Upper lobe of right lung (tissue), 1 donor: ENCODE data around the gene KIAA0825. TPM values are rescaled to one million over a fixed set of nuclear protein-coding genes. Genes with fewer than 3 reads are reported as not detected.

Source experiments
- ATAC-seq: fragments of 200-7000 bp; cut with Tn5 transposase; one replicate; pipeline ENCODE4 v1.9.1; 2020; ENCODE audit warnings: mild to moderate bottlenecking, moderate library complexity
- DNase-seq: peaks from one replicate; pipeline ENCODE4 v3.0.0-alpha.2; 2020
- H3K27ac ChIP-seq: fragments of 200-600 bp; one replicate; pipeline ENCODE4 v1.8.0; 2022
- H3K27me3 ChIP-seq: fragments of 200-600 bp; one replicate; pipeline ENCODE4 v1.8.0; 2022; ENCODE audit warnings: mild to moderate bottlenecking
- H3K36me3 ChIP-seq: fragments of 200-600 bp; one replicate; pipeline ENCODE4 v1.8.0; 2022
- H3K4me1 ChIP-seq: fragments of 200-600 bp; one replicate; pipeline ENCODE4 v1.8.0; 2022
- H3K4me3 ChIP-seq: fragments of 200-600 bp; one replicate; pipeline ENCODE4 v1.8.0; 2022; ENCODE audit warnings: mild to moderate bottlenecking
- H3K9me3 ChIP-seq: fragments of 200-600 bp; one replicate; pipeline ENCODE4 v1.8.0; 2022
- intact Hi-C: fragments of 100-400 bp; cut with DNase I; formaldehyde crosslinking; loops from one replicate; pipeline ENCODE4 v1.11.0; 2022
- total RNA-seq: library from RNA; stranded (reverse); fragmentation: NEBNext Ultra II Directional; extraction: Animal tissue kit (Norgen Biotek cat#: 25700); gene quantifications from one replicate; pipeline ENCODE4 v1.2.1, GENCODE V29; 2021
- TF ChIP-seq, protein P1 (sequence below): fragments of 200-600 bp; IDR thresholded peaks from one replicate; pipeline ENCODE4 v1.8.0; 2022; ENCODE audit warnings: antibody characterized with exemption
- donor health status: DM: no; HTN: yes; CAD: no; lungs with severe emphysema.

The KIAA0825 gene
- total RNA-seq, 1 donor from 2014 or later, result 4.4 TPM

DNA sequence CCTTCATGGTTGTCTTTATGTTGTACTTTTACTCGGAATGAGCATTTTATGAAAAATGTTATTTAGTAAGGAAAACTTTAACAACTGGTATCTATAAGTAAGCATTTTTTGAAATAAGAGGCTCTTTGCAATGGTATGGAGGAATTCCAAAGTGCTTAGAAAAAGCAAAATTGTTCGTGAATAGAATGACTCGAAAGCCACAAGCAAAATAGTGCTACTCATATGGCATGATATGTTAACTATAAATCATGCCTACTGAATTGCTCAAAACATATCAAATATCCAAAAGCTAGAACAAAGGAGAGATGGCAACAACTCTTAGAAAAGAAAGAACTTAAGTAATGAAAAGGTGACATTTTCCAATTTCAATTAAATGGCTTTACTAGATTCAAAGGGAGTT, 216.3 kb downstream of the KIAA0825 start:
- no peak for DNase-seq
- Histone ChIP-seq H3K36me3 (no peaks in the 10 kb centered on the region), H3K27me3 (no peaks in the 10 kb centered on the region), H3K4me1 (no peaks in the 10 kb centered on the region), H3K27ac (no peak overlapping the region), H3K4me3 (no peak overlapping the region), H3K9me3 (no peaks in the 10 kb centered on the region)
- intact Hi-C loops, result no loop called here
- TF ChIP-seq, protein P1, sequence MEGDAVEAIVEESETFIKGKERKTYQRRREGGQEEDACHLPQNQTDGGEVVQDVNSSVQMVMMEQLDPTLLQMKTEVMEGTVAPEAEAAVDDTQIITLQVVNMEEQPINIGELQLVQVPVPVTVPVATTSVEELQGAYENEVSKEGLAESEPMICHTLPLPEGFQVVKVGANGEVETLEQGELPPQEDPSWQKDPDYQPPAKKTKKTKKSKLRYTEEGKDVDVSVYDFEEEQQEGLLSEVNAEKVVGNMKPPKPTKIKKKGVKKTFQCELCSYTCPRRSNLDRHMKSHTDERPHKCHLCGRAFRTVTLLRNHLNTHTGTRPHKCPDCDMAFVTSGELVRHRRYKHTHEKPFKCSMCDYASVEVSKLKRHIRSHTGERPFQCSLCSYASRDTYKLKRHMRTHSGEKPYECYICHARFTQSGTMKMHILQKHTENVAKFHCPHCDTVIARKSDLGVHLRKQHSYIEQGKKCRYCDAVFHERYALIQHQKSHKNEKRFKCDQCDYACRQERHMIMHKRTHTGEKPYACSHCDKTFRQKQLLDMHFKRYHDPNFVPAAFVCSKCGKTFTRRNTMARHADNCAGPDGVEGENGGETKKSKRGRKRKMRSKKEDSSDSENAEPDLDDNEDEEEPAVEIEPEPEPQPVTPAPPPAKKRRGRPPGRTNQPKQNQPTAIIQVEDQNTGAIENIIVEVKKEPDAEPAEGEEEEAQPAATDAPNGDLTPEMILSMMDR, result no peak
- ATAC-seq, result no peak

DNA sequence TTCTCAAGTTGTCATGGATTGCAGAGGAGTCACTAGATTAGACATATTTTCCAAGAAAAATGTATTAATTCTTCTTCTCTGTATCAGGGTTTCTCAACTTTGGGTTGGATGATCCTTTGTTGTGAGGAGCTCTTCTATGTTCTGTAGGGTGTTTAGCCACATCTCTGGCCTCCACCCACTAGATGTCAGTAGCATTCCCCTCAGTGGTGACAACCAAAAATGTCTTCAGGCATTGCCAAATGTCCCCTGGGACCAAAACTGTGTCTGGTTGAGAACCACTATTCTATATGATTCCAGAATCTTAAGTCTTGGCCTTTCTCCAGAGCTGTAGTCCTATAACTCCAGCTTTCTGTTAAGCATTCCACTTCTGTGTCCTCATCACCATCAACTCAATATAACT, 220.9 kb downstream of the KIAA0825 start:
- H3K27me3 ChIP-seq, result no peaks in the 10 kb centered on the region
- no peaks in the 10 kb centered on the region for H3K36me3 ChIP-seq
- DNase-seq (no peak), ATAC-seq (no peak)
- H3K9me3 ChIP-seq, result no peaks in the 10 kb centered on the region
- intact Hi-C loops, result no loop called here
- no peak overlapping the region for H3K27ac ChIP-seq
- TF ChIP-seq, protein P1, result no peak
- no peak overlapping the region for H3K4me3 ChIP-seq
- H3K4me1 ChIP-seq, result no peaks in the 10 kb centered on the region

DNA sequence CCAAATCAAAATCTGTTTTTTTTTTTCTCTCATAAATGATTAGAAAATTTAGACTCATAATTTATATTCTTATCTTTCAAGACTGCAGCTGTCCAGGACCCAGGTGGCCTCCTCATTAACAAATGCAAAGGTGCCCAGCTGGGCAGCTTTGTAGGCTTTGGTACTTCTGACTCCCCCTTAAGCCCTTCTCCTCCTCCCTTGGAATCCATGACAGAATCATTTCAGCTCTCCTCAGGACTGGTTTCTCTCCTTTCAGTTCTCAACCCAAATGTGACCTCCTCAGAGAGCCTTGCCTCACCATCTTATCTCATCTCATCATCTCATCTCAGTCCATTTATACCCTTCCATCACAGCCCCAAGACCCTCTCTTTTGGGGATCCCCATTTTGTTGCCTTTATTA, 221.7 kb downstream of the KIAA0825 start:
- TF ChIP-seq, protein P1, result no peak
- ATAC-seq (no peak), DNase-seq (no peak)
- no peak overlapping the region for H3K4me3 ChIP-seq
- no peaks in the 10 kb centered on the region for H3K4me1 ChIP-seq
- intact Hi-C loops, result no loop called here
- no peak overlapping the region for H3K27ac ChIP-seq
- no peaks in the 10 kb centered on the region for H3K9me3 ChIP-seq
- no peaks in the 10 kb centered on the region for H3K36me3 ChIP-seq
- H3K27me3 ChIP-seq, result no peaks in the 10 kb centered on the region

DNA sequence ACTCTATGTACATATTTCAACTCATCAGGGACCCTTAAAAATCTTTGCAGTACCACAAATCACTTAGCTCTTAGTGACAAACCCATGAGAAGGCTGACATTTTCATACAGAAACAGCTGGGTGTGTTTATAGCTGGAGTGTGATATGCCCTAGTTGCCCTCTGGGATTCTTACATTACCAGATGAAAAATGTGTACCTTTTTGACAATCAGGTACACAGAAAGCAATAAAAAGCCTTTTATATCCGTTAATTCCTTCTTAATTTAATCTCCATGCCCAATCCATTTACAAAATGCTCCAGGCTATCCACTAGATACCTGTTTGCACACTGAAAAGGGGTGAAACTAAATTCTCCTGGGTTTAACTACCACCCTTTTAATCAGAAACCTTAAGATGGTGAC, 222.9 kb downstream of the KIAA0825 start:
- Histone ChIP-seq H3K36me3 (no peaks in the 10 kb centered on the region), H3K4me3 (no peak overlapping the region), H3K9me3 (no peaks in the 10 kb centered on the region), H3K27me3 (no peaks in the 10 kb centered on the region), H3K4me1 (no peaks in the 10 kb centered on the region), H3K27ac (no peak overlapping the region)
- intact Hi-C loops, result no loop called here
- DNase-seq (no peak), ATAC-seq (no peak)
- TF ChIP-seq, protein P1, result no peak

DNA sequence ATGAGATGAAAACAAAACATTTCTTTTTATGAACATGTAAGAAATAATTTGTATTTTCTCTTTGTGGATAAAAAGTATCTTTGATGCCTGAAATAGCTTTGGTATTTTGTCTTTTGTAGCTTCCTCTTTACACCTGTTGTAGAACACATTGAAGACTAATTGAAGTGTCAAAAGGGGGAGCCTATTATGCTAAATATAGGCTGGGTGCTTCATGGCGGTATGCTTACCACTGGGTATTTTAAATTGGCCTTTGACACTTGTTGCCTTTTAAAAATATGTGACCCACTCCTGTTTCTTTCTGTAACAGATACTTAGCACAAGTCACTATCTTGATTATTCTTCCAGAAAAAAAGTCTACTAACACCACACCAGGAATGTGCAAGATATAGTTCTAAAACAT, 226.4 kb downstream of the KIAA0825 start:
- DNase-seq (no peak), ATAC-seq (no peak)
- H3K9me3 ChIP-seq, result no peaks in the 10 kb centered on the region
- H3K4me3 ChIP-seq, result no peak overlapping the region
- H3K27me3 ChIP-seq, result no peaks in the 10 kb centered on the region
- H3K36me3 ChIP-seq, result no peaks in the 10 kb centered on the region
- TF ChIP-seq, protein P1, result no peak
- no peak overlapping the region for H3K27ac ChIP-seq
- H3K4me1 ChIP-seq, result no peaks in the 10 kb centered on the region
- intact Hi-C loops, result no loop called here

DNA sequence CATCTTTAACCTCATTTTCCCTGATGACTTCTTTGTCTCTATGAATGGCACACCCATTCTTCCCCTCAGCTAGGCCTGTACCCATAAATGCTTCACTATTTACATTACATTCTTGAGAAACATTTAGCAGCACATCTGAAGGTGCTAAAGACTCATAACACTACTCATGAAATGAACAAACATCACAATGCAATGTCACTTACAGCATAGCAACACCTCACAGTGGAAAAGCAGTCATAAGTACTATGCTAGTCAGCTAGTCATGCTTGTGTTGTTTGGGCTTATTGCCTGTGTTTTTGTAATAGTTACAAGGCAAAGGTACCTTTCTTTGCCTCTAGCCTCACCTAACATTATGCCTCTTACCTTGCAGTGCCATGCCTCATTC, 228.9 kb downstream of the KIAA0825 start:
- no peaks in the 10 kb centered on the region for H3K9me3 ChIP-seq
- no peak overlapping the region for H3K4me3 ChIP-seq
- intact Hi-C loops, result no loop called here
- no peaks in the 10 kb centered on the region for H3K27me3 ChIP-seq
- no peak overlapping the region for H3K27ac ChIP-seq
- ATAC-seq (no peak), DNase-seq (no peak)
- no peaks in the 10 kb centered on the region for H3K36me3 ChIP-seq
- TF ChIP-seq, protein P1, result no peak
- no peaks in the 10 kb centered on the region for H3K4me1 ChIP-seq
